Ascending aorta (tissue), 2 donors: ENCODE data around the gene RRN3. TPM values are rescaled to one million over a fixed set of nuclear protein-coding genes. Genes with fewer than 3 reads are reported as not detected.
"Not testable (repeated sequence)": the region's sequence is repeated elsewhere in the genome, so short reads cannot be mapped to it uniquely, and the experiment has no call there.

Source experiments
- DNase-seq, 2 donors: peaks; one replicate each; pipeline ENCODE4 v3.0.0-alpha.2; 2019; ENCODE audit warnings: low spot score in 2 of 2
- H3K27ac ChIP-seq, 2 donors: fragments of 200-600 bp; sonication (generic); one replicate each; pipeline ENCODE4 v1.5.1; 2016 to 2017; ENCODE audit warnings: mild to moderate bottlenecking in 1 of 2
- H3K27me3 ChIP-seq: fragments of 200-600 bp; sonication (generic); one replicate; pipeline ENCODE4 v1.5.1; 2017
- H3K36me3 ChIP-seq, 2 donors: fragments of 200-600 bp; sonication (generic); one replicate each; pipeline ENCODE4 v1.5.1; 2016
- H3K4me1 ChIP-seq, 2 donors: fragments of 200-600 bp; sonication (generic); one replicate each; pipeline ENCODE4 v1.5.1; 2016 to 2017; ENCODE audit warnings: mild to moderate bottlenecking in 1 of 2
- H3K4me3 ChIP-seq, 2 donors: fragments of 200-600 bp; sonication (generic); one replicate each; pipeline ENCODE4 v1.5.1; 2016 to 2017; ENCODE audit warnings: mild to moderate bottlenecking in 1 of 2
- H3K9me3 ChIP-seq, 2 donors: fragments of 200-600 bp; sonication (generic); one replicate each; pipeline ENCODE4 v1.5.1; 2016
- CTCF ChIP-seq, 3 experiments: fragments of 200-600 bp in 2 of 3; fragments of 450-650 bp in 1 of 3; sonication (generic) in 2 of 3; IDR thresholded peaks; one replicate each; pipeline ENCODE4 v1.5.1; 2016 to 2019; ENCODE audit warnings: antibody characterized with exemption in 3 of 3, mild to moderate bottlenecking in 1 of 3, moderate library complexity in 1 of 3
- intact Hi-C: fragments of 100-400 bp; cut with DNase I; formaldehyde crosslinking; loops from one replicate; pipeline ENCODE4 v1.15.1; 2023
- total RNA-seq: library from RNA; depleted of rRNA; stranded (reverse); fragments of >200 nt; gene quantifications from one replicate; pipeline ENCODE4 v1.1.0, GENCODE V29; 2016

RRN3 gene
- total RNA-seq, 1 donor from 2014 or later, result 4.8 TPM

- TF ChIP-seq CTCF (IDR thresholded peaks at IDR 0.05), result no peak
- Histone ChIP-seq H3K27ac (no peak overlapping the region), H3K36me3 (peaks cover 63 to 76% of the 10 kb centered on the region in 2 donors), H3K4me1 (no peaks in the 10 kb centered on the region), H3K4me3 (no peak overlapping the region), H3K27me3 (no peaks in the 10 kb centered on the region), H3K9me3 (no peaks in the 10 kb centered on the region)
- intact Hi-C loops, result no loop called here
- peak in 1 of 2 donors; percentile 61 for DNase-seq
These were observed 62.9 kb downstream of the RRN3 start for GRCh38 chr16:15031179-15031578.

GRCh38 chr16:15029749-15030148 lies 64.3 kb downstream of the RRN3 start:
- H3K9me3 ChIP-seq, intact Hi-C loops, H3K27me3 ChIP-seq, H3K27ac ChIP-seq, H3K4me3 ChIP-seq, H3K4me1 ChIP-seq: not testable (repeated sequence)
- peaks cover 50 to 62% of the 10 kb centered on the region in 2 donors for H3K36me3 ChIP-seq
- DNase-seq, result peak in 1 of 2 donors; percentile 45

GRCh38 chr16:15028801-15029698 lies 65.0 kb downstream of the RRN3 start:
- H3K4me3 ChIP-seq, H3K27me3 ChIP-seq, H3K4me1 ChIP-seq, intact Hi-C loops, H3K9me3 ChIP-seq: not testable (repeated sequence)
- H3K36me3 ChIP-seq, result peaks cover 43 to 57% of the 10 kb centered on the region in 2 donors
- peak overlapping the region in 1 of 2 donors; percentile 29 for H3K27ac ChIP-seq
- DNase-seq, result peak in 1 of 2 donors; percentile 62

GRCh38 chr16:15028345-15028715 lies 65.7 kb downstream of the RRN3 start:
- H3K4me3 ChIP-seq, H3K9me3 ChIP-seq, H3K27me3 ChIP-seq, intact Hi-C loops, DNase-seq, H3K4me1 ChIP-seq: not testable (repeated sequence)
- H3K27ac ChIP-seq, result peak overlapping the region in 1 of 2 donors; percentile 29
- H3K36me3 ChIP-seq, result peaks cover 36 to 57% of the 10 kb centered on the region in 2 donors

- DNase-seq, result peak in 1 of 2 donors; percentile 61
- H3K4me1 ChIP-seq, intact Hi-C loops, H3K27me3 ChIP-seq, H3K27ac ChIP-seq, H3K4me3 ChIP-seq, H3K9me3 ChIP-seq: not testable (repeated sequence)
- H3K36me3 ChIP-seq, result peaks cover 30 to 55% of the 10 kb centered on the region in 2 donors
These were observed 66.3 kb downstream of the RRN3 start for GRCh38 chr16:15027503-15028344.

- intact Hi-C loops, H3K27ac ChIP-seq, DNase-seq, H3K4me1 ChIP-seq, H3K9me3 ChIP-seq, H3K27me3 ChIP-seq, H3K4me3 ChIP-seq: not testable (repeated sequence)
- peaks cover 23 to 54% of the 10 kb centered on the region in 2 donors for H3K36me3 ChIP-seq
These were observed 67.0 kb downstream of the RRN3 start for GRCh38 chr16:15027051-15027450.

- H3K27me3 ChIP-seq, H3K4me1 ChIP-seq, H3K9me3 ChIP-seq, H3K4me3 ChIP-seq, intact Hi-C loops: not testable (repeated sequence)
- H3K36me3 ChIP-seq, result peaks cover 15 to 53% of the 10 kb centered on the region in 2 donors
- H3K27ac ChIP-seq, result peak overlapping the region in 1 of 2 donors; percentile 45
- peak in 1 of 2 donors; percentile 62 for DNase-seq
These were observed 68.7 kb downstream of the RRN3 start for GRCh38 chr16:15025234-15025951.

GRCh38 chr16:15024858-15025199 lies 69.2 kb downstream of the RRN3 start:
- H3K4me1 ChIP-seq, intact Hi-C loops, H3K27me3 ChIP-seq, H3K4me3 ChIP-seq, H3K9me3 ChIP-seq: not testable (repeated sequence)
- H3K36me3 ChIP-seq, result peaks cover 15 to 53% of the 10 kb centered on the region in 2 donors
- H3K27ac ChIP-seq, result peak overlapping the region in 1 of 2 donors; percentile 45
- DNase-seq, result peak in 1 of 2 donors; percentile 35

GRCh38 chr16:15023381-15024077 lies 70.5 kb downstream of the RRN3 start:
- not testable (repeated sequence) for H3K27ac ChIP-seq

More at GRCh38 chr16:15023381-15024077, 70.5 kb downstream of the RRN3 start:
- DNase-seq, result peak in 1 of 2 donors; percentile 52
- peaks cover 16 to 52% of the 10 kb centered on the region in 2 donors for H3K36me3 ChIP-seq
- H3K4me3 ChIP-seq, intact Hi-C loops, H3K27me3 ChIP-seq, H3K9me3 ChIP-seq, H3K4me1 ChIP-seq: not testable (repeated sequence)
